ENCODE data around the gene STK25.
"Not testable (repeated sequence)": the region's sequence is repeated elsewhere in the genome, so short reads cannot be mapped to it uniquely, and the experiment has no call there.

The STK25 gene

GRCh38 chr2:241525818-241526780 is 17.7 kb upstream of the STK25 start:
- not testable (repeated sequence) for H3K4me3 ChIP-seq (ENCODE audit: low read depth in 1 of 2, low read length in 2 of 2); H3K27me3 ChIP-seq (ENCODE audit: control insufficient read depth in 1 of 2, insufficient read depth in 2 of 2, low read length in 2 of 2); H3K36me3 ChIP-seq (ENCODE audit: control insufficient read depth in 1 of 2, insufficient read depth in 2 of 2, low read length in 2 of 2); H3K4me1 ChIP-seq (ENCODE audit: control insufficient read depth in 1 of 2, insufficient read depth in 2 of 2, low read length in 2 of 2); H3K9me3 ChIP-seq (ENCODE audit: control insufficient read depth in 1 of 2, low read length in 2 of 2); H3K27ac ChIP-seq (ENCODE audit: low read depth, low read length); H3K9ac ChIP-seq (ENCODE audit: low read depth in 1 of 2, low read length in 2 of 2)

GRCh38 chr2:241522477-241522876 is 14.1 kb upstream of the STK25 start:
- Histone ChIP-seq H3K9ac (ENCODE audit: low read depth in 1 of 2, low read length in 2 of 2) (no peak overlapping the region), H3K36me3 (ENCODE audit: control insufficient read depth in 1 of 2, insufficient read depth in 2 of 2, low read length in 2 of 2) (no peaks in the 10 kb centered on the region), H3K9me3 (ENCODE audit: control insufficient read depth in 1 of 2, low read length in 2 of 2) (no peaks in the 10 kb centered on the region), H3K27me3 (ENCODE audit: control insufficient read depth in 1 of 2, insufficient read depth in 2 of 2, low read length in 2 of 2) (peaks cover 0 to 4% of the 10 kb centered on the region in 2 donors), H3K27ac (ENCODE audit: low read depth, low read length) (no peak overlapping the region), H3K4me1 (ENCODE audit: control insufficient read depth in 1 of 2, insufficient read depth in 2 of 2, low read length in 2 of 2) (no peaks in the 10 kb centered on the region), H3K4me3 (ENCODE audit: low read depth in 1 of 2, low read length in 2 of 2) (no peak overlapping the region)

GRCh38 chr2:241519669-241520068 is 11.3 kb upstream of the STK25 start:
- Histone ChIP-seq H3K4me3 (ENCODE audit: low read depth in 1 of 2, low read length in 2 of 2) (no peak overlapping the region), H3K4me1 (ENCODE audit: control insufficient read depth in 1 of 2, insufficient read depth in 2 of 2, low read length in 2 of 2) (peaks cover 0 to 6% of the 10 kb centered on the region in 2 donors), H3K36me3 (ENCODE audit: control insufficient read depth in 1 of 2, insufficient read depth in 2 of 2, low read length in 2 of 2) (no peaks in the 10 kb centered on the region), H3K9me3 (ENCODE audit: control insufficient read depth in 1 of 2, low read length in 2 of 2) (no peaks in the 10 kb centered on the region), H3K27ac (ENCODE audit: low read depth, low read length) (no peak overlapping the region), H3K27me3 (ENCODE audit: control insufficient read depth in 1 of 2, insufficient read depth in 2 of 2, low read length in 2 of 2) (peaks cover 0 to 4% of the 10 kb centered on the region in 2 donors), H3K9ac (ENCODE audit: low read depth in 1 of 2, low read length in 2 of 2) (no peak overlapping the region)

- Histone ChIP-seq H3K9ac (ENCODE audit: low read depth in 1 of 2, low read length in 2 of 2) (no peak overlapping the region), H3K4me1 (ENCODE audit: control insufficient read depth in 1 of 2, insufficient read depth in 2 of 2, low read length in 2 of 2) (peaks cover 0 to 8% of the 10 kb centered on the region in 2 donors), H3K27ac (ENCODE audit: low read depth, low read length) (no peak overlapping the region), H3K27me3 (ENCODE audit: control insufficient read depth in 1 of 2, insufficient read depth in 2 of 2, low read length in 2 of 2) (peaks cover 0 to 4% of the 10 kb centered on the region in 2 donors), H3K4me3 (ENCODE audit: low read depth in 1 of 2, low read length in 2 of 2) (no peak overlapping the region), H3K9me3 (ENCODE audit: control insufficient read depth in 1 of 2, low read length in 2 of 2) (no peaks in the 10 kb centered on the region), H3K36me3 (ENCODE audit: control insufficient read depth in 1 of 2, insufficient read depth in 2 of 2, low read length in 2 of 2) (no peaks in the 10 kb centered on the region)
Measured at GRCh38 chr2:241517297-241517696, 8.9 kb upstream of the STK25 start.

GRCh38 chr2:241516520-241516965 is 8.2 kb upstream of the STK25 start:
- H3K36me3 ChIP-seq (ENCODE audit: control insufficient read depth in 1 of 2, insufficient read depth in 2 of 2, low read length in 2 of 2), result no peaks in the 10 kb centered on the region
- H3K27me3 ChIP-seq (ENCODE audit: control insufficient read depth in 1 of 2, insufficient read depth in 2 of 2, low read length in 2 of 2), result peaks cover 0 to 4% of the 10 kb centered on the region in 2 donors
- no peak overlapping the region for H3K27ac ChIP-seq (ENCODE audit: low read depth, low read length)
- no peak overlapping the region for H3K4me3 ChIP-seq (ENCODE audit: low read depth in 1 of 2, low read length in 2 of 2)
- H3K9me3 ChIP-seq (ENCODE audit: control insufficient read depth in 1 of 2, low read length in 2 of 2), result no peaks in the 10 kb centered on the region
- peaks cover 0 to 8% of the 10 kb centered on the region in 2 donors for H3K4me1 ChIP-seq (ENCODE audit: control insufficient read depth in 1 of 2, insufficient read depth in 2 of 2, low read length in 2 of 2)
- H3K9ac ChIP-seq (ENCODE audit: low read depth in 1 of 2, low read length in 2 of 2), result no peak overlapping the region

GRCh38 chr2:241514986-241515737 is 6.8 kb upstream of the STK25 start:
- no peaks in the 10 kb centered on the region for H3K36me3 ChIP-seq (ENCODE audit: control insufficient read depth in 1 of 2, insufficient read depth in 2 of 2, low read length in 2 of 2)
- no peak overlapping the region for H3K27ac ChIP-seq (ENCODE audit: low read depth, low read length)
- no peaks in the 10 kb centered on the region for H3K9me3 ChIP-seq (ENCODE audit: control insufficient read depth in 1 of 2, low read length in 2 of 2)
- no peak overlapping the region for H3K9ac ChIP-seq (ENCODE audit: low read depth in 1 of 2, low read length in 2 of 2)
- no peaks in the 10 kb centered on the region for H3K27me3 ChIP-seq (ENCODE audit: control insufficient read depth in 1 of 2, insufficient read depth in 2 of 2, low read length in 2 of 2)
- peaks cover 8 to 13% of the 10 kb centered on the region in 2 donors for H3K4me1 ChIP-seq (ENCODE audit: control insufficient read depth in 1 of 2, insufficient read depth in 2 of 2, low read length in 2 of 2)
- no peak overlapping the region for H3K4me3 ChIP-seq (ENCODE audit: low read depth in 1 of 2, low read length in 2 of 2)

GRCh38 chr2:241514553-241514952 is 6.2 kb upstream of the STK25 start:
- Histone ChIP-seq H3K27me3 (ENCODE audit: control insufficient read depth in 1 of 2, insufficient read depth in 2 of 2, low read length in 2 of 2) (no peaks in the 10 kb centered on the region), H3K27ac (ENCODE audit: low read depth, low read length) (no peak overlapping the region), H3K4me1 (ENCODE audit: control insufficient read depth in 1 of 2, insufficient read depth in 2 of 2, low read length in 2 of 2) (peaks cover 8 to 13% of the 10 kb centered on the region in 2 donors), H3K36me3 (ENCODE audit: control insufficient read depth in 1 of 2, insufficient read depth in 2 of 2, low read length in 2 of 2) (no peaks in the 10 kb centered on the region), H3K9me3 (ENCODE audit: control insufficient read depth in 1 of 2, low read length in 2 of 2) (no peaks in the 10 kb centered on the region), H3K9ac (ENCODE audit: low read depth in 1 of 2, low read length in 2 of 2) (no peak overlapping the region), H3K4me3 (ENCODE audit: low read depth in 1 of 2, low read length in 2 of 2) (no peak overlapping the region)

GRCh38 chr2:241511091-241511741 is 2.8 kb upstream of the STK25 start:
- H3K36me3 ChIP-seq (ENCODE audit: control insufficient read depth in 1 of 2, insufficient read depth in 2 of 2, low read length in 2 of 2), result no peaks in the 10 kb centered on the region
- no peak overlapping the region for H3K27ac ChIP-seq (ENCODE audit: low read depth, low read length)
- H3K4me1 ChIP-seq (ENCODE audit: control insufficient read depth in 1 of 2, insufficient read depth in 2 of 2, low read length in 2 of 2), result peaks cover 26 to 29% of the 10 kb centered on the region in 2 donors
- no peaks in the 10 kb centered on the region for H3K27me3 ChIP-seq (ENCODE audit: control insufficient read depth in 1 of 2, insufficient read depth in 2 of 2, low read length in 2 of 2)
- H3K9ac ChIP-seq (ENCODE audit: low read depth in 1 of 2, low read length in 2 of 2), result no peak overlapping the region
- H3K9me3 ChIP-seq (ENCODE audit: control insufficient read depth in 1 of 2, low read length in 2 of 2), result no peaks in the 10 kb centered on the region
- no peak overlapping the region for H3K4me3 ChIP-seq (ENCODE audit: low read depth in 1 of 2, low read length in 2 of 2)

GRCh38 chr2:241509155-241509784 is 886 bp upstream of the STK25 start:
- H3K4me3 ChIP-seq (ENCODE audit: low read depth in 1 of 2, low read length in 2 of 2), result peak overlapping the region; percentile 80 to 93
- H3K9ac ChIP-seq (ENCODE audit: low read depth in 1 of 2, low read length in 2 of 2), result peak overlapping the region; percentile 75 to 81
- peak overlapping the region; percentile 55 for H3K27ac ChIP-seq (ENCODE audit: low read depth, low read length)
- no peaks in the 10 kb centered on the region for H3K27me3 ChIP-seq (ENCODE audit: control insufficient read depth in 1 of 2, insufficient read depth in 2 of 2, low read length in 2 of 2)
- peaks cover 0 to 4% of the 10 kb centered on the region in 2 donors for H3K36me3 ChIP-seq (ENCODE audit: control insufficient read depth in 1 of 2, insufficient read depth in 2 of 2, low read length in 2 of 2)
- H3K4me1 ChIP-seq (ENCODE audit: control insufficient read depth in 1 of 2, insufficient read depth in 2 of 2, low read length in 2 of 2), result peaks cover 19 to 29% of the 10 kb centered on the region in 2 donors
- H3K9me3 ChIP-seq (ENCODE audit: control insufficient read depth in 1 of 2, low read length in 2 of 2), result no peaks in the 10 kb centered on the region

Data from duodenal mucosa (tissue), 2 donors.